ACC112 (cell line): ENCODE results near the gene ARSD.
A peak's percentile ranks its signal among the peaks of the same experiment; 100 is the strongest.
"Not testable (repeated sequence)": the region's sequence is repeated elsewhere in the genome, so short reads cannot be mapped to it uniquely, and the experiment has no call there.

Experiments used
- H2AFZ ChIP-seq: fragments of 200-600 bp; sonication (generic); one replicate; pipeline ENCODE4 v1.6.0; 2017; ENCODE audit warnings: antibody characterized with exemption, low read length; ENCODE audit not compliant: unreplicated experiment
- H3K27ac ChIP-seq: fragments of 200-600 bp; sonication (generic); 2 replicates; pipeline ENCODE4 v1.5.1; 2014; ENCODE audit warnings: low read depth, mild to moderate bottlenecking, antibody characterized with exemption, low read length, moderate library complexity
- H3K27me3 ChIP-seq: fragments of 200-600 bp; sonication (generic); 2 replicates; pipeline ENCODE4 v1.6.1; 2014; ENCODE audit warnings: mild to moderate bottlenecking, antibody characterized with exemption, low read length, moderate library complexity, mixed read lengths; ENCODE audit not compliant: insufficient read depth
- H3K36me3 ChIP-seq: fragments of 200-600 bp; sonication (generic); 2 replicates; pipeline ENCODE4 v1.6.1; 2016; ENCODE audit warnings: mild to moderate bottlenecking, antibody characterized with exemption, low read length, moderate library complexity, mixed read lengths; ENCODE audit not compliant: insufficient read depth
- H3K4me1 ChIP-seq: fragments of 200-600 bp; sonication (generic); one replicate; pipeline ENCODE4 v1.6.1; 2016; ENCODE audit warnings: low read length, mixed read lengths; ENCODE audit not compliant: insufficient read depth, unreplicated experiment, control insufficient read depth
- H3K4me3 ChIP-seq: fragments of 200-600 bp; sonication (generic); 2 replicates; pipeline ENCODE4 v1.5.1; 2014; ENCODE audit warnings: mild to moderate bottlenecking, low read depth, low read length
- H3K79me2 ChIP-seq: fragments of 200-600 bp; sonication (generic); one replicate; pipeline ENCODE4 v1.6.0; 2016; ENCODE audit warnings: low read length; ENCODE audit not compliant: control insufficient read depth, unreplicated experiment, insufficient read depth

Gene ARSD

DNA sequence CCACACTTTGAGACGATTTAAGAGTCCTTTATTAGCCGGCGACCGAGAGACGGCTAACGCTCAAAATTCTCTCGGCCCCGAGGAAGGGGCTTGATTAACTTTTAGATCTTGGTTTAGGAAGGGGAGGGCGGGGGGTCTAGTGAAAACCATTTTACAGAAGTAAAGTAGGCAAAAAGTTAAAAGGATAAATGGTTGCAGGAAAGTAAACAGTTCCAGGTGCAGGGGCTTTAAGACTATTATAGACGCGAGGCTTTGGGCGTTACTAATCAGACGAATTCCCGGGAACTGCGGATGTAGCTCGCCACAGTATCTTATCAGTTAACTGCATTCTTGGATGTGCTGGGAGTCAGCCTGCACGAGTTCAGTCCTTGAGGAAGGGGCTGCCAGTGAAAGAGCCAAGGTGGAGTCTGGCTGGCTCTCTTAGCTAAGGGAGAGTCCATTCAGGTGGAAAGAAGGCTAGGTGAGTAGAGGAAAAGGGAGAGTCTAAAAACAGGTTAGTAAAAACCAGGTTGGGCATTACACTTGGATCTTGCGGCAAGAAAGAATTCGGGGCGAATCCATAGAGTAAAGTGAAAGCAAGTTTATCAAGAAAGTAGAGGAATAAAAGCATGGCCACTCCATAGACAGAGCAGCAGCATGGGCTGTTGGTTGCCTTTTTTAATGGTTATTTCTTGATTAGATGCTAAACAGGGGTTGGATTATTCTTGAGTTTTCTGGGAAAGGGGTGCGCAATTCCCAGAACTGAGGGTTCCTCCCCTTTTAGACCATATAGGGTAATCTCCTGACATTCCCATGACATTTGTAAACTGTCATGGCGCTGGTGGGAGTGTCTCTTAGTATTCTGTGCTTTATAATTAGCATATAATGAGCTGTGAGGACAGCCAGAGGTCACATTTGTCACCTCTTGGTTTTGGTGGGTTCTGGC, 38.3 kb downstream of the ARSD start:
- H3K4me1 ChIP-seq, H3K36me3 ChIP-seq, H3K79me2 ChIP-seq, H3K27me3 ChIP-seq, H3K27ac ChIP-seq: not testable (repeated sequence)
- Histone ChIP-seq H3K4me3 (peak overlapping the region; percentile 85), H2AFZ (peak overlapping the region; percentile 68)

- not testable (repeated sequence) for H3K4me1 ChIP-seq, H3K27me3 ChIP-seq, H3K27ac ChIP-seq, H3K79me2 ChIP-seq, H3K36me3 ChIP-seq
- Histone ChIP-seq H3K4me3 (peak overlapping the region; percentile 85), H2AFZ (peak overlapping the region; percentile 90)
These were observed 39.2 kb downstream of the ARSD start for GRCh38 chrX:2889706-2890490.

GRCh38 chrX:2889045-2889605, 40.0 kb downstream of the ARSD start:
- no peaks in the 10 kb centered on the region for H3K36me3 ChIP-seq
- H3K79me2 ChIP-seq, result no peaks in the 10 kb centered on the region
- no peak overlapping the region for H3K27ac ChIP-seq
- H3K27me3 ChIP-seq, result no peaks in the 10 kb centered on the region
- no peaks in the 10 kb centered on the region for H3K4me1 ChIP-seq
- H2AFZ ChIP-seq, result peak overlapping the region; percentile 90
- H3K4me3 ChIP-seq, result peak overlapping the region; percentile 85

DNA sequence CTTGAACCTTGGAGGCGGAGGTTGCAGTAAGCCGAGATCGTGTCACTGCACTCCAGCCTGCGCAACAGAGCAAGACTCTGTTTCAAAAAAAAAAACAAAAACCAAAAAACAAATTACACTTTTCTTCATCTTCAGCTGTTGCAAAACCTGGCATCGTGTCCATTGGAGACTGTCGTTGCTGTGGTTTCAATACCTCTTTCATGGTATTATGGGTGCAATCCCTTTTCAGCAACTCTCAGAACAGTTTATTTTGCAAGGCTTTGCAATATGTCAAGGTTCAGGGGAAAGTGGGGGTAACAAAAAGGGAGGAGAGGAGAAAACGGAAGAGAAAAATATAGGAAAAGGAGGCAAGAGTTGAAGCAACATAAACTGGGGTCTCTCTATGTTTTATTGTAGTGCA, 40.8 kb downstream of the ARSD start:
- Histone ChIP-seq H3K27me3 (no peaks in the 10 kb centered on the region), H2AFZ (no peak overlapping the region), H3K36me3 (no peaks in the 10 kb centered on the region), H3K4me1 (no peaks in the 10 kb centered on the region), H3K27ac (no peak overlapping the region), H3K4me3 (no peak overlapping the region; the same call in 1 of the 2 replicates), H3K79me2 (no peaks in the 10 kb centered on the region)

DNA sequence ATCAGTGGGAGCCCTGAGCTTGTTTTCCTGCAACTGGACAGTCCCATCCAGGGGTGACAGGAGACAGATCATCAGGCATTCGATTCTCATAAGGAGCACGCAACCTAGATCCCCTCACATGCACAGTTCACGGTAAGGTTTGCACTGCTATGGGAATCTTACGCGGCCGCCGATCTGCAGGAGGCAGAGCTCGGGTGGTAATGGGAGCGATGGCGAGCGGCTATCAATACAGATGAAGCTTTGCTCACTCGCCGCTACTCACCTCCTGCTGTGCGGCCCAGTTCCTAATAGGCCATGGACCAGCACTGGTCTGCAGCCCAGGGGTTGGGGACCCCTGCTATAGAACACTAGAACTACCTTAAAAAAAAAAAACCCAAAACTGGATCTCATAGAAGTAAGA, 45.4 kb downstream of the ARSD start:
- H2AFZ ChIP-seq, result no peak overlapping the region
- no peak overlapping the region for H3K27ac ChIP-seq
- H3K79me2 ChIP-seq, result no peaks in the 10 kb centered on the region
- peaks cover 16% of the 10 kb centered on the region; the same call in 1 of the 2 replicates for H3K27me3 ChIP-seq
- no peak overlapping the region for H3K4me3 ChIP-seq
- no peaks in the 10 kb centered on the region for H3K4me1 ChIP-seq
- H3K36me3 ChIP-seq, result no peaks in the 10 kb centered on the region

GRCh38 chrX:2879670-2880069, 49.5 kb downstream of the ARSD start:
- Histone ChIP-seq H3K27ac (no peak overlapping the region), H3K79me2 (no peaks in the 10 kb centered on the region), H2AFZ (no peak overlapping the region), H3K36me3 (no peaks in the 10 kb centered on the region), H3K27me3 (peaks cover 16% of the 10 kb centered on the region; the same call in 1 of the 2 replicates), H3K4me3 (no peak overlapping the region), H3K4me1 (no peaks in the 10 kb centered on the region)

GRCh38 chrX:2878563-2878962, 50.6 kb downstream of the ARSD start:
- H2AFZ ChIP-seq, result no peak overlapping the region
- no peak overlapping the region for H3K4me3 ChIP-seq
- no peaks in the 10 kb centered on the region for H3K36me3 ChIP-seq
- no peaks in the 10 kb centered on the region for H3K4me1 ChIP-seq
- H3K27me3 ChIP-seq, result peaks cover 16% of the 10 kb centered on the region; the same call in 1 of the 2 replicates
- no peak overlapping the region for H3K27ac ChIP-seq
- no peaks in the 10 kb centered on the region for H3K79me2 ChIP-seq

DNA sequence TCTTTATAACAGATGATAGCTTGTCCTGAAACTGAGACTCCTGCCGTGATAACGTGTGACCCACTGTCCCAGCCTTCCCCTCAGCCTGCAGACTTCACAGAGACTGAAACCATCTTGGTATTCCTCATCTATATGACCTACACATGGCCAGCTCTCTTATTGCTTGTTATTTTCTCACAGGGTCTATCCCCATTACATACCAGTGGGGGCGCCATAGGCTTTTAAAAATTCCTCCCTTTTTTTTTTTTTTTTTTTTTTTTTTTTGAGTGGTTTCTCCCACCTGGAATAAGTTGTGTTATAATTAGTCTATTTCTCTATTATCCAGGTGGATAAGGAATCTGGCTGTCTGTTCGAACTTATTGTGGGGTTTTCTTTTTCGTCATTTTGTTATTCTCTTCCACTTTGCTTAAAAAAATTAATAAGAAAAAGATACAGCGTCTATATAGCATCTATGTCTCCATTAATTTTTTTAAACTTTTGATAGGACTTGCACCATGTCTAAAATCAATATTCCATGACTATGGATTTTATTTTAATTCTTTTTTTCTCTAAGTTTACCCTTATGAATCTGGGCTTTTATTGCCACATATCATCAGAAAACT, 53.2 kb downstream of the ARSD start:
- Histone ChIP-seq H3K27ac (no peak overlapping the region), H3K36me3 (no peaks in the 10 kb centered on the region), H3K4me1 (no peaks in the 10 kb centered on the region), H3K79me2 (no peaks in the 10 kb centered on the region), H3K27me3 (0 out of 2 replicates have a peak, but pooled peaks cover 9% of the 10 kb centered on the region), H2AFZ (no peak overlapping the region), H3K4me3 (no peak overlapping the region)

- H3K27me3 ChIP-seq, result 0 out of 2 replicates have a peak, but pooled peaks cover 7% of the 10 kb centered on the region
These were observed 54.0 kb downstream of the ARSD start for GRCh38 chrX:2875136-2875481.

More at GRCh38 chrX:2875136-2875481, 54.0 kb downstream of the ARSD start:
- Histone ChIP-seq H3K27ac (no peak overlapping the region), H3K36me3 (no peaks in the 10 kb centered on the region), H3K79me2 (no peaks in the 10 kb centered on the region), H3K4me3 (no peak overlapping the region), H2AFZ (no peak overlapping the region), H3K4me1 (no peaks in the 10 kb centered on the region)
